GM10847 (cell line): ENCODE data around the gene TYK2.
A peak's percentile ranks its signal among the peaks of the same experiment; 100 is the strongest.

Source experiments
- POLR2A ChIP-seq: IDR thresholded peaks from 2 replicates; pipeline ENCODE4 v1.6.1; 2011; ENCODE audit not compliant: insufficient read length; ENCODE audit errors: extremely low read depth

The TYK2 gene

GRCh38 chr19:10416380-10417257 is 36.2 kb upstream of the TYK2 start:
- TF ChIP-seq POLR2A: no peak

GRCh38 chr19:10416083-10416379 is 35.7 kb upstream of the TYK2 start:
- TF ChIP-seq POLR2A: no peak

- no peak for TF ChIP-seq POLR2A
Measured at GRCh38 chr19:10412257-10412977, 32.0 kb upstream of the TYK2 start.

GRCh38 chr19:10408511-10409283 is 28.3 kb upstream of the TYK2 start:
- no peak for TF ChIP-seq POLR2A

- TF ChIP-seq POLR2A: no peak
Measured at GRCh38 chr19:10407096-10407495, 26.7 kb upstream of the TYK2 start.

GRCh38 chr19:10406191-10406590 is 25.8 kb upstream of the TYK2 start:
- TF ChIP-seq POLR2A: no peak

- TF ChIP-seq POLR2A: no peak
Measured at GRCh38 chr19:10404888-10405820, 24.8 kb upstream of the TYK2 start.

- peak; percentile 96 for TF ChIP-seq POLR2A
Measured at GRCh38 chr19:10403137-10404021, 23.0 kb upstream of the TYK2 start, which contains the start of gene CDC37. CDC37 (minus strand) TSS chr19:10403542; CDS start chr19:10403479, 63 bp downstream.

- TF ChIP-seq POLR2A: no peak
Measured at GRCh38 chr19:10402441-10403038, 22.2 kb upstream of the TYK2 start.

GRCh38 chr19:10399878-10400277 is 19.5 kb upstream of the TYK2 start:
- no peak for TF ChIP-seq POLR2A

GRCh38 chr19:10398819-10399218 is 18.4 kb upstream of the TYK2 start:
- TF ChIP-seq POLR2A: no peak

GRCh38 chr19:10395917-10396316 is 15.5 kb upstream of the TYK2 start:
- TF ChIP-seq POLR2A: no peak

- no peak for TF ChIP-seq POLR2A
Measured at GRCh38 chr19:10395436-10395835, 15.1 kb upstream of the TYK2 start.
